Stimulated activated CD4-positive, alpha-beta T cell treated with anti-CD3 and anti-CD28 coated beads, Interleukin-2, amount 100 ng/mL, for 24 hours (primary cell): ENCODE results near the gene CD2BP2.

Source experiments
- DNase-seq, 2 donors: peaks; one replicate each; pipeline ENCODE4 v3.0.0-alpha.2; 2020

CD2BP2 gene

DNA sequence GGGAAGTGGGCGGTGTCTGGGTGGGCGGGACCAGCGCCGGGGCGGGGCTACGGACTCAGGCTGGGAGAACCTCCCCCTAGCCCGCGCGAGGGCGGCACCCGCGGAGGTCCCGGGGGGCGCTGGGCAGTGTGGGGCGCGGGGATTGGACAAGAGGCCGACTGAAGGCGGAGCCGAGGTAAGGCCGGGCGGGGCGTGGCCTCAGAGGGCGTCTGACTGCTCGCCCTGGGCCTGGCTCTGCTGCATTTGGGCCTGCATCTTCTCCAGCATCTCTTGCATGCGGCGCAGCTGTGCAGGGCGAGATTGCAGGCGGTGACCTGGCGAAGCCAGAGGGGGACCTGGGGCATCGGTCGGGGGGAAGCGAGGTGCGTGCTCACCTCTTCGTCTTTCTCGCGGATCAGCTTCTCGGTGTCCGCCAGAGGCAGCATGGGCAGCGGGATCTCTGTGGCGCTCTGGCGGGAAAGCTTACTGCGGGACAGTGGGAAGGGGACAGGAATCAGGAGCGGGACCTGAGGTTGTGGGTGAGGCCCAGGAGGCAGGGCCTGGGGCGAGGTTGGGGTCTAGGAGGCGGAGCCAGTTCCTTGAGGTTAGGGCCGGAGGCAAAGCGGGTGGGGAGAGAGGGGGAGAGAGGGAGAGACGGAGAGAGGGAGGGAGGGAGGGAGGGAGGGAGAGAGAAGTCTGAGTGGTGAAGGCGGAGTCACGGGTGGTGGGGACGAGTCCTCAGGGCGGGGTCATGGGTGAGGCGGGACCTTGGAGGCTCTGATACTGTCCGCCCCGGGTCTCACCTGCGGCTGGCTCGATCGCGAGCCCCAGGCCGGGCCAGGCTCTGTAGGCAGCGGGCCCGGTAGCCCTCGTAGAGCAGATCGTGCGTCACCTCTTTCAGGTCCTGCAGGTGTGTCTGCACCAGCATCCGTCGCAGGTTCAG lies 23.4 kb upstream of the CD2BP2 start:
- peak; percentile 99 to 100 for DNase-seq

DNA sequence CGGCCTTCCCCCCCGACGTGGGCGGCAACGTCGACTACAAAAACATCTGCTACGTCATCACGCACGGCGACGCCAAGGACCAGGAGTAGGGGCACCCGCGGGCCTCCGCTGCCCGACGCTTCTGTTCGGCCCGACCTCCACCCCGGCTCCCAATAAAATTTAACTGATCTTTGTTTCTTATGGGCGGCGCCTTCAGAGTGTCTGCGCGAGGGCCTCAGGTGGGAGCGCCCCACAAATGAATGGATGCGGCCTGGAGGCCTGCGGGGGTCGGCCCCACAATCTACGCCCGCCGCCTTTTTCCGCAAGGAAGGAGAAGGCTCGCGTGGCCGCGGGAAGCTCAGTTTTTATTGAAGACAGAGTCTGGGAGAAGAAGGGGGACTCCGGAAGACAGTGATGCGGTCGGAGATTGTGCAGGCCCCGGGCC lies 22.7 kb upstream of the CD2BP2 start:
- peak; percentile 84 to 87 for DNase-seq

DNA sequence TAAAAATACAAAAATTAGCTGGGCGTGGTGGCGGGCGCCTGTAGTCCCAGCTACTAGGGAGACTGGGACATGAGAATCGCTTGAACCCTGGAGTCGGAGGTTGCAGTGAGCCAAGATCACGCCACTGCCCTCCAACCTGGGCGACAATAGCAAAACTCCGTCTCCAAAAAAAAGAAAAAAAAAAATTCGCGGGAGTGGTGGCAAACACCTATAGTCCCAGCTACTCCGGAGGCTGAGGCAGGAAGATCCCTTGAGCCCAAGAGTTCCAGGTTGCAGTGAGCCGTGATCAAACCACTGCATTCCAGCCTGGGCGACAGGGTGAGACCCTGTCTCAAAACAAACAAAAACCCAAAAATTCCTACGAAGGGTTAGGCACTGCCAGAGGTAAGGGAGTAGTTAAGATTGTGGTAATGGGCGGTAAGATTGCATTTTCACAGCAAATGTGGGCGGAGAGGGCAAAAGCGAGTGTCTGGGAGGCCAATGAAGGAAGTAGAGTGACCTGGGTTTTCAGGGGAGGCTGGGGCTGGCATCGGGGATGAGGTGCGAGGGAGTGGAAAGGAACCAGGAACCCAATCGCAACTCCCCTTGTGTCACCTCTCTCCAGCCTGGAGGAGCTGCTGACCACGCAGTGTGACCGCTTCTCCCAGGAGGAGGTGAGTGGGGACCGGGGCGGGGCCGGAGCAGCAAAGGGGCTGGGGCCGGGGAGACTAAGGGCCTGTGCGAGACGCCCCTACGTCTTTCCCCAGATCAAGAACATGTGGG lies 22.1 kb upstream of the CD2BP2 start:
- DNase-seq: no peak

DNA sequence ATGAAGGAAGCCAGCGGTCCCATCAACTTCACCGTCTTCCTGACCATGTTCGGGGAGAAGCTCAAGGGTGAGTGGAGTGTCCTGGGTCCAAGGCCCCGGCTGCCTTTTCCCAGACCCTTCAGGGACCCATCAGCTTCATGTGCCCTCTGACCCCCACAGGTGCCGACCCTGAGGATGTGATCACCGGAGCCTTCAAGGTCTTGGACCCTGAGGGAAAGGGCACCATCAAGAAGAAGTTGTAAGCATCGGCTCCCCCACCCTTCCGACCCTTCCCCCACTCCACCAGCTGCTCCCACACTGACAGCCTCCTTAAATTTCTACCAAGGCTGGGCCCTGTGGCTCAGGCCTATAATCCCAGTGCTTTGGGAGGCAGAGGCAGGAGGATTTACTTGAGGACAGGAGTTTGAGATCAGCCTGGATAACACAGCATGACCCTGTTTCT lies 21.4 kb upstream of the CD2BP2 start:
- no peak for DNase-seq

GRCh38 chr16:30375864-30376263 lies 20.8 kb upstream of the CD2BP2 start:
- no peak for DNase-seq

DNA sequence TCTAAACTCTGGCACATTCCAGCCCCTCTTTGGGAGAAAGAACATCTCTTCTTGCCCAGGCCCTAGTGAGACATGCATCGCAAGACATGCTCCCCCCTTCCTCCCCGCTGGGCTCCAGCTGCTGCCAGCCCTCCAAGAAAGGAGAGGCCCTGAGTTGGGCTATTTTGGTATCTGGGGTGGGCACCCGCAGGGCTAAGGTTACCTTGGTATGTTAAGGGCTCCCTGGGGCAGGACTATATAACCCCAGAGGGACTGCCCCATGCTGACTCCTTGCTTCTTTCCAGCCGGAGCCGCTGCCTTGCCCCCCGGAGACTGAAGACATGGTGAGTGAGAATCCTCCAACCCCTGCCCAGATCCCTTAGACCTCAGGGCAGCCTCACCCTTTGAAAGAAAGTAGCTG lies 19.4 kb upstream of the CD2BP2 start, which contains the start of gene MYL11:
TSS of gene MYL11 (plus strand) at position 265 of the 400 bp plus-strand sequence. CDS start at position 321, 56 bp downstream.
- DNase-seq: no peak

DNA sequence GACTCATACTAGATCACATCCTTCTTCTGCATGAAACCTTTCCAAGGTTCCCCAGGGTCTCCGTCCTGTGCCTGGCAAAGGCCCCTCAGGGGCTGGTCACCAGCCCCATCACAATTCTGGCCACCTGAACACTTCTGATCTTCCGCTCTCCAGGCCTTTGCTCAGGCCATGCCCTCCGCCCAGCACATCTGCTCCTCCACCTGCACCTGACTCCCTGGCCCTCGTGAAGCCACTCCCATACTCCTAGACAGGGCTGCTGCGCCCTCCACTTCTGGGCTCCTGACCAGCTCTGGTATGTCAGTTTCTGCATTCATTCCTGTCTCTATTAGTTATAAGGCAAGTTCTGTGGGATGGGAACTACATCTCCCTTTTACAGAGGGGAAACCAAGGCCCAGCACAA lies 17.6 kb upstream of the CD2BP2 start:
- no peak for DNase-seq

GRCh38 chr16:30372038-30372712 lies 17.1 kb upstream of the CD2BP2 start:
- no peak for DNase-seq

DNA sequence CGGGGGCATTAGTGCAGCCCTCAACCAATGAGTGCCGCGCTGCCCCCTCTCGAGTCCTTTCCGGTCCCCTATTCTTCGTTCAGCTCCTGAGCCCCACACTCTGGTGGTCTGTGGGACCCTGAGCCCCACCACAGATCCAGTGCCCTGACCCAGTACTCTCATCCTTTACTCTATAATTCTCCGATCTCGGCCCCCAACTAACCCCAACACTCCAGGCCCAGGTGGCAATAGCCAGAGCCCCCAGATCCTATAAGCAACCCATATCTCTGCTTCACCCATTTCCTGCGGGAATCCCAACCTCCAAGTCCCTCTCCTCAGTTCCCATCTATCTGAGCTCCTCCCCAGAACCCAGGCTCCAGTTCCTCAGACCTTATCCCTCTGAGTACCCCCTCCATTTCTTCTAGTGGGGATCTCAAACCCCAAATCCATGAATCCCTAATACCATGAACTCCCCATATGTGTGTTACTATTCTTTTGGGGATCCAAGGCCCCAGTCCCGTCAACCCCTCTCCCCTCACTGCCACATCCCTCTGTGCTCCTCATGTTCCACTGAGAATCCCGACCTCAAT lies 16.2 kb upstream of the CD2BP2 start:
- no peak for DNase-seq

DNA sequence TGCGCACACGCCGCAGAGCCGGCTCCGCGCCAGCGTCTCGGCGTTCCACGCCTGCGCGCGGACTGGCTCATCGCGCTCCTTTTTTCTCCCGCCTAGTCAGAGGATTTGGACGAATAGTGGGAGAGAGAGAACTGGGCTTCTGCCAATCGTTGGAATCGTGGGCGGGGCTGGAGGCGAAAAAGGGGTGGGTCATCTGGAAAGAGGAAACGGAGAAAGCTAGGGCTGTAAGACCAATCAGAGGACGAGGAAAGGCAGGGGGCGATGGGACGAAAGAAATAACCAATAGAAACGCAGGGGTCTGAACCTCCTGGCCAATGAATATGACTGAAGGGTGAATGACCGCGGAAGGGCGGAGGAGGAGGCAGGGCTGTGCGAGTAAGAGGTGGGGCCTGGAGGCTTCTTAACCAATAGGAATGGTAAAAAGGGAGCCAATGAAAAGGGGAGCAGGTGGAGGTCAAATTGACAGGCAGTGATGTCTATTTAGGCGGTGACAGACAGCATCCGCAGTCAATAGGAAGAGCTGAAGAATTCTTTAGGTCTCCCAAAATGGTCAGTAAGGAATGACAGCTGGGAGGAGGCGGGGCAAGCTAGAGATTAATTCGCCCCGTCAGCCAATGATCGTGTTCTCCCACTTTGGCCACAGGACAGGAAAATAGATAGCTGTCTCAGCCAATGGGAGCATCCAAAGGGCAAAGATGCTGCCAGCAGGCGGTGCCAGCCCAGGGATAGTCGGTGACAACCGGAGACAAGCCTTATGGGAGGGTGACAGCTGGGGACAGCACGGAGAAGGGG lies 15.5 kb upstream of the CD2BP2 start, which contains the start of gene TBC1D10B:
TSS of gene TBC1D10B (minus strand) at position 39 of the 792 bp plus-strand sequence. CDS start 311 bp downstream, outside the sequence.
- DNase-seq: peak; percentile 97 to 98

- no peak for DNase-seq
These were observed 14.9 kb upstream of the CD2BP2 start for GRCh38 chr16:30369938-30370455.

DNA sequence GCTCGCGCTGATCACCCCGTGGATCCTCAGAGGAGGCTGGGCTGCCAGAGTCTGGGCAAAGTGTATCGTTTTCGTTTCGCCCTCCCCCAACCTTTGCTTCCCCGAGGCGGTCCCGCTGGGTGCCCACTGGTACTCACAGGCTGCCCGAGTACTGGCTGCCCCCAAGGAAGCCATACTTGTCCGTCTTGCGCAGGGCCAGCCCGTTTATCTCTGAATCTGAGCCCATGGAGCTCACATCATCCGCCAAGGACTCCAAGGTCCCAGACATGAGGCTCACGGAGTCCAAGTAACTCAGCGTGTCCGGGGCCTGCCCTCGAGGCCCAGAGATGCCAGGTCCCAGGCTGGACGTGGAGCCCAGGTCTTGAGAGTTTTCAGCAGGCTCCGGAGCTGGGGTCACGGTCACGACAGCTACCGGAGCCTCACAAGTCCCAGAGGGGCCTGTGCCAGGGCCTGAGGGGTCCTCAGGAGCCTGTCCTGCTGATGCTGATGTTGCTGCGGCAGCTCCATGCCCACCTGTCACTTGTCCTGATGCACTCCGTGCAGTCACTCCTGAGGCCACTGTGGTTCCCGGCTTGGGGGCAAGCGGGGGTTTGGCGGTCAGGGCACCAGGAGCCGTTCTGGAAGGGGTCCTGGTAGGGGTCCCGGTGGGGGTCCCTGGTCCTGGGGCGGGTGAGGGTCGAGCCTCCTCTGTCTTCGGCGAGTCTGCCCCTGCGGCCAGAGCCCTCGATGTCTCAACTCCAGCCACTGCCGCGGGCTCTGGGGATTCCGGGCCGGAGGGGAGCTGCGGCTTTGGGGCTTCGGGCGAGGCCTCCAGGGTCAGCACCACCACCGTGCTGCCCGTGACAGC lies 14.2 kb upstream of the CD2BP2 start:
- peak in 1 of 2 donors; percentile 34 for DNase-seq

DNA sequence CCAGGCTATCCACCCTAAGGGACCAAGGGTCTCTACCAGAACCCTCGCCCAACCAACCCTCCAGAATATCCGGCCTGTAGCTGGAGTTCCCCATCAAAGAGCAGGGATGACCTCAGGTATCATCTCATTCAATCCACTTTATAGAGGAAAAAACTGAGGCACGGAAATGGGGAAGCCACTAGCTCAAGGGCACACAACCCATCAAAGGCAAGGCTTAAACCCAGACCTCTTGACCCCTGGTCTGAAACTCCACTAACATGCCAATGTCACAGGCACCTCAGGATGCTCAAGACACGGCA lies 13.6 kb upstream of the CD2BP2 start:
- no peak for DNase-seq

GRCh38 chr16:30368122-30368791 lies 13.1 kb upstream of the CD2BP2 start:
- no peak for DNase-seq

DNA sequence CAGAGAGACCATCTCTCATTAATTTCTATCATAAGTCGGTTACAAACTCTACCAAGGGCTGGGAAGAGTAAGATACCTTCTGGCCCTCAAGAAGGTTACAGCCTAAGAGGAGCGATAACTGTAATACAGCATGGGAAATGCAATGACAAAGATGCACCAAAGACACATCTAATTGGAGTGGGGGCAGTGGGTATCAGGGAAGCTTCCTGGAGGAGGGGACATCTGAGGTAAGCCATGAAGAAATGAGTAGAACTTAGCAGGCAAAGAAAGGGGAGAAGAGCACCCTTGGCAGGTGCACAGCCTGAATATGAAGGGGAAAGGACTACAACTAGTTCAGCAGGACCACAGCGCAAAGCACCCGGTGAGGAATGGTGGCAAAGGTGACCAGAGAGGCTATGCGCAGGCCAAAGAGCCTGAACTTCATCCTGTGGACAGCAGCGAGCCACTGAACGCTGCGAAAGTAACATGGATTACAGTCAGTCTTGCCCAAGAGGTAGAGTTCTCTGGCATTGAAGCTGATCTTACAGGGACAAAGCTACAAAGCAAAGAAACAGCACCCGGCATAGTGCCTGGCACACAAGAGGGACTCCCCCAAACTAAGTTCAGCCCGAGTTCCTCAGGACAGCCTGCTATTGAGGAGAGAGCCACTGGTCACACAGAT lies 12.4 kb upstream of the CD2BP2 start:
- no peak for DNase-seq

DNA sequence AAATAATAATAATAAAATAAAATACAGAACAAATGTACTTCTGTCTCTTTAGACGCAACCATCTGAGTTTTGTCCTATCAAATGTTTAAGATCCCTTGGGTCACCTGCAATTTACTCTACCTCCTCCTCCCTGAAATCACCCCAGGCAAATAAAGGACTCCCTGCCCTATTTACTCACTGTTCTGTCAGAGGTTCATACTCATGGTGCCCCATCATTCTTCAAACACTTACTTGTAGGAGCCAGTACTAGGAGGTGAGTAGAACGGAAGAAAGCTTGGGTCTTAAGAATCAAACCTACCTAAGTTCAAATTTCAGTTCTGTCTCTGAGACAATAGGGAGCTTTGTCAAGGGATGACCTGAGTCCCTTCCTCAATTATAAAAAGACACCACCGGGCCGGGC lies 11.4 kb upstream of the CD2BP2 start:
- no peak for DNase-seq

- no peak for DNase-seq
These were observed 10.1 kb upstream of the CD2BP2 start for GRCh38 chr16:30365200-30365599.

GRCh38 chr16:30361180-30361579 lies 6.1 kb upstream of the CD2BP2 start:
- DNase-seq: no peak

GRCh38 chr16:30359871-30360170 lies 4.7 kb upstream of the CD2BP2 start:
- no peak for DNase-seq
